Breast epithelium (tissue), 4 donors: ENCODE results near the gene CIPC. TPM values are rescaled to one million over a fixed set of nuclear protein-coding genes. Genes with fewer than 3 reads are reported as not detected.

Experiments
- DNase-seq, 2 donors: peaks; one replicate each; pipeline ENCODE4 v3.0.0-alpha.2; 2019; ENCODE audit warnings: low spot score in 2 of 2
- H3K27ac ChIP-seq, 2 donors: fragments of 200-600 bp; sonication (generic) in 1 of 2; one replicate each; pipeline ENCODE4 v1.5.1; 2016 to 2019; ENCODE audit warnings: mild to moderate bottlenecking in 1 of 2
- H3K27me3 ChIP-seq, 2 donors: fragments of 200-600 bp; sonication (generic) in 1 of 2; one replicate each; pipeline versions ENCODE4 v1.5.1 to v1.6.0; 2017 to 2019; ENCODE audit warnings: control low read depth in 1 of 2, mild to moderate bottlenecking in 1 of 2
- H3K36me3 ChIP-seq: fragments of 200-600 bp; one replicate; pipeline ENCODE4 v1.5.1; 2019
- H3K4me1 ChIP-seq, 2 donors: fragments of 200-600 bp; sonication (generic); one replicate each; pipeline ENCODE4 v1.5.1; 2016 to 2019; ENCODE audit warnings: control low read depth in 1 of 2
- H3K4me3 ChIP-seq, 3 donors: fragments of 200-600 bp; sonication (generic); 1 replicate in 2 of 3; 2 replicates in 1 of 3; pipeline ENCODE4 v1.5.1; 2016 to 2019; ENCODE audit warnings: mild to moderate bottlenecking in 3 of 3, moderate library complexity in 2 of 3
- H3K9me3 ChIP-seq, 2 donors: fragments of 200-600 bp; sonication (generic) in 1 of 2; one replicate each; pipeline ENCODE4 v1.5.1; 2016 to 2019; ENCODE audit warnings: control low read depth in 1 of 2
- CTCF ChIP-seq, 3 donors: fragments of 450-650 bp; IDR thresholded peaks; one replicate each; pipeline ENCODE4 v1.5.1; 2016 to 2017; ENCODE audit warnings: antibody characterized with exemption in 3 of 3, mild to moderate bottlenecking in 3 of 3, moderate library complexity in 3 of 3
- POLR2A ChIP-seq: fragments of 450-650 bp; IDR thresholded peaks from one replicate; pipeline ENCODE4 v1.6.1; 2016; ENCODE audit warnings: antibody characterized with exemption, mild to moderate bottlenecking, moderate library complexity
- POLR2AphosphoS5 ChIP-seq, 3 donors: sonication (generic); formaldehyde crosslinking; IDR thresholded peaks; one replicate each; pipeline ENCODE4 v1.6.1; 2017; ENCODE audit warnings: antibody characterized with exemption in 3 of 3
- intact Hi-C: fragments of 100-400 bp; cut with DNase I; formaldehyde crosslinking; loops from one replicate; pipeline ENCODE4 v1.15.1; 2023; ENCODE audit warnings: low total_unique reads
- total RNA-seq, 3 donors: library from RNA; depleted of rRNA; stranded (reverse); fragments of >200 nt; gene quantifications; one replicate each; pipeline ENCODE4 v1.1.0, GENCODE V29; 2016

The CIPC gene
- total RNA-seq, 3 donors from 2014 or later = 40.6 to 64.8 (median 50.7) TPM

- TF ChIP-seq POLR2AphosphoS5 (IDR thresholded peaks at IDR 0.05) (no peak), CTCF (IDR thresholded peaks at IDR 0.05) (no peak), POLR2A (no peak)
- Histone ChIP-seq H3K4me1 (peaks cover 5 to 11% of the 10 kb centered on the region in 2 donors), H3K36me3 (no peaks in the 10 kb centered on the region), H3K27ac (no peak overlapping the region), H3K27me3 (no peaks in the 10 kb centered on the region), H3K9me3 (no peaks in the 10 kb centered on the region), H3K4me3 (peak overlapping the region; percentile 40 to 68 (median 48))
- intact Hi-C loops = loop anchor here (5.0 kb wide), 1 partner anchor 1128 kb away; no protein-coding TSS in a partner anchor
- no peak for DNase-seq
Measured at GRCh38 chr14:77125281-77125801, 27.3 kb downstream of the CIPC start.

- no peak for TF ChIP-seq POLR2AphosphoS5 (IDR thresholded peaks at IDR 0.05)
- no peak for TF ChIP-seq CTCF (IDR thresholded peaks at IDR 0.05)
- no peak for TF ChIP-seq POLR2A
- intact Hi-C loops = loop anchor here (5.0 kb wide), 1 partner anchor 1129 kb away; no protein-coding TSS in a partner anchor
- Histone ChIP-seq H3K4me1 (peaks cover 3 to 11% of the 10 kb centered on the region in 2 donors), H3K4me3 (no peak overlapping the region), H3K27ac (no peak overlapping the region), H3K36me3 (no peaks in the 10 kb centered on the region), H3K27me3 (no peaks in the 10 kb centered on the region), H3K9me3 (no peaks in the 10 kb centered on the region)
- DNase-seq = no peak
Measured at GRCh38 chr14:77125823-77126325, 27.8 kb downstream of the CIPC start.

- no peak for DNase-seq
- Histone ChIP-seq H3K4me3 (no peak overlapping the region), H3K9me3 (no peaks in the 10 kb centered on the region), H3K36me3 (no peaks in the 10 kb centered on the region), H3K4me1 (peaks cover 0 to 11% of the 10 kb centered on the region in 2 donors), H3K27ac (no peak overlapping the region), H3K27me3 (no peaks in the 10 kb centered on the region)
- intact Hi-C loops = loop anchor here (5.0 kb wide), 1 partner anchor 1129 kb away; no protein-coding TSS in a partner anchor
- TF ChIP-seq POLR2A = no peak
Measured at GRCh38 chr14:77126461-77126990, 28.5 kb downstream of the CIPC start.

GRCh38 chr14:77128414-77128891 is 30.4 kb downstream of the CIPC start:
- peaks cover 0 to 15% of the 10 kb centered on the region in 2 donors for H3K27me3 ChIP-seq

GRCh38 chr14:77130386-77130785 is 32.3 kb downstream of the CIPC start:
- H3K27me3 ChIP-seq = peaks cover 0 to 24% of the 10 kb centered on the region in 2 donors
- DNase-seq = no peak

More at GRCh38 chr14:77128414-77128891, 30.4 kb downstream of the CIPC start:
- no peak for DNase-seq
- H3K9me3 ChIP-seq = no peaks in the 10 kb centered on the region
- no peaks in the 10 kb centered on the region for H3K36me3 ChIP-seq
- H3K4me1 ChIP-seq = peaks cover 0 to 5% of the 10 kb centered on the region in 2 donors
- H3K4me3 ChIP-seq = no peak overlapping the region
- TF ChIP-seq POLR2AphosphoS5 (IDR thresholded peaks at IDR 0.05) (no peak), POLR2A (no peak), CTCF (IDR thresholded peaks at IDR 0.05) (no peak)
- no peak overlapping the region for H3K27ac ChIP-seq
- intact Hi-C loops = loop anchor here (5.0 kb wide), 1 partner anchor 1131 kb away; no protein-coding TSS in a partner anchor

More at GRCh38 chr14:77130386-77130785, 32.3 kb downstream of the CIPC start:
- intact Hi-C loops = no loop called here
- no peak for TF ChIP-seq CTCF (IDR thresholded peaks at IDR 0.05)
- TF ChIP-seq POLR2AphosphoS5 (IDR thresholded peaks at IDR 0.05) = no peak
- TF ChIP-seq POLR2A = no peak
- Histone ChIP-seq H3K36me3 (no peaks in the 10 kb centered on the region), H3K27ac (no peak overlapping the region), H3K4me1 (no peaks in the 10 kb centered on the region), H3K4me3 (no peak overlapping the region), H3K9me3 (no peaks in the 10 kb centered on the region)
